Eye (tissue), 1 donor: ENCODE data around the gene FBLN5.

Experiments
- DNase-seq: peaks from one replicate; pipeline ENCODE4 v3.0.0-alpha.2; 2015

FBLN5 gene

DNA sequence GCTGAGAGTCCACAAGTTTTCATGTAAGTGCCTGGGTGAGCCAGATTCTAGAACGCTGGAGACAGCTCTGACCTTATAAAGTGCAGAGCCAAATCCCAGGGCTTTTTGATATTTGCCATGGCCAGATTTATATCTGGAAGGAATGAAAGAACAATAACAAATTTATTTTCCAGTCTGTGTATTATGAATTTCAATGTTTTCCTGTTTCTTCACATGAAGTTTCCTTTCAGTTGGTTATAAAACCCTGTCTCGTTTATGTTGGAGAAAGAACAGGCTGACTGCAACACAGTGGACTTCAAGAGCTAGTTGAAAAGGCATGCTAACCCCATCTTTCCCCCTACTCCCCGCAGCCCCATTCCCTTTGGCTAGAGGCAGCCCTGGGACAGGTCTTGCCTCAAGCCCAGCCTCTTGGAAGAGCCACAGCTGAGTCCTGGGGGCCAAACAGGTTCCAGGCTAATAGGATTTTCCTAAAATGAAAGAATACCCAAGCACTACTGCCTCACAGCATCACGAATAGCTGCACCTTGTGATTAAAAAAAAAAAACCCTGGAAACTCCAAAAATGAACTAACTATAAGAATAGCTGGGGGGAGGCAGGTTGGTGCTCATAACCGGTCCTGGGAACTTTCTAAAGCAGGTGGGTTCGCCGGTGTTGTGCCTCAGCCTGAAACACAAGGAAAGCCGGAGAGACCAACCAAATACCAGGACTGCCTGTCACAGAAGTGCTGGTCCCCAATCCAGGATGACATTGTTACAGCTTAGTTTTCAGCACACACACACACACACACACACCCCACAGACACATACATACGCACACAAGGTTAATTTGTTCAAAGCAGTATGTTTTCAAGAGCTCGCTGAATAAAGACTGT lies 1.5 kb downstream of the FBLN5 start:
- DNase-seq: peak; percentile 11

DNA sequence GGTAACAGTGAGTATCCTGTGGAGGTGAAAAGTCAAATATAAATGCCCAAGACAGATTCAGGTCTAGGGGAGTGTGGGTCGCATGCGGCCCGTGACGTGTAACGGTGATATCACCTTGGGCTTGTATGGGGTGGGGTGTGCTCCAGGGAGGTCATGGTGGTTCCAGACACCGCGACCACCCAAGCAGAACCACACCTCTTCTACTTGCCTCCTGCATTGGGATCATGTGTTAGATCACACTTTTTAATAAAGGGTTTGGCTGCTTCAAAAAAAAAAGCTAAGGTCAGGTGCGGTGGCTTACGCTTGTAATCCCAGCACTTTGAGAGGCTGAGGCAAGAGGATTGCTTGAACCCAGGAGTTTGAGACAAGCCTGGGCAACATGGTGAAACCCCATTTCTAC lies 4.5 kb downstream of the FBLN5 start:
- DNase-seq: no peak

DNA sequence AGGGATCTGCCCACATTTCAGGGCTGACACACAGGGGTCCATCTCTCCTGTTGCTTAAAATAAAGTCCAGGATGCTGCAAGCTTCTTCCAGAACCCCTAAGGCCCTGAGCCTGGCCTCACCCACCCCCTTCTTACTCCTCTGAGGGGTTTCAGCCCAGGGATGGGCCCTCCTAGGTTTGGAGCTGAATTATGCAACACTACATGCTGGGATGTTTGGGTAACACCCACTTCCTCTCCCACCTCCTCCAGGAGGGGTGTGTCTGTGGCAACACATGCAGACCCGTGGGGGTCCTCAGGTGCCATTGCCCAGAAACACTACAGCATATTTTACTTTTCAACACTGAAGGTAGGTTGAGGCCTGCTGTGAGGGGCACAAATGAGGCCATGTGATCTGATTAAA lies 5.4 kb downstream of the FBLN5 start:
- no peak for DNase-seq

GRCh38 chr14:91940209-91940608 lies 7.3 kb downstream of the FBLN5 start:
- no peak for DNase-seq

- no peak for DNase-seq
These were observed 11.9 kb downstream of the FBLN5 start for GRCh38 chr14:91935586-91935985.

DNA sequence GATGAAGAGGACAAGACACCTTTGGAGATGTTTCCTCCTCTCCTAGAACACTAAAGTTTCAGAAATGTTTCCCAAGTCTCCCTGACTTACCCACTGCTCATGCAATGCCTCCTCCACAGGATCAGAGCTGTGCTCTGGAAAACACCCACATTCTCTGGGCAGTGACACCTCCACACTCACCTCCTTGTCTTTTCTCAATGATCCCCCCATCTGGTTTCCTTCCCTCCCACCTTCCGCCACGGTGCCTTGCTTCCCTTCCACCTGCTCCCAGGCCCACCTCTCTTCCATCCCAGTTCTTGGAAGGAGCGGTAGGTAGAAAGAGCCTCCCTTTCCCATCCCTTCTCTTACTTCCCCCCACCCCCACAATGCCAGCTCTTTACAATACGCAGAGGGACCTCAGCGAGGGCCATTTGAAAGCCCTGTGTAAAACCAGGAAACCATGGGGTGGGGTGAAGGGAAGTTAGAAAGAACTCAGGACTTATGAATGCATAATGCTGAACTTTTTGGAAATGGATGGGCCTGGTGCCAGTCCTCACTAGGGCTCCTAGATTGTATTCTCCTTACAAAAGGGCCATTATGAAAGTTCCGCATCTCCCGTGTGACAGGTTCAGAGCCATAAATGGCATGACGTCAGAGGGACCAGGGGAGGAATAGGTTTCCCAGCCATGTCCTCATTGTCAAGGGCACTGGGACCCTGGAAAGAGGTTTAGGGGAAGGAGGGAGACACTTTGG lies 12.8 kb downstream of the FBLN5 start:
- DNase-seq: no peak

DNA sequence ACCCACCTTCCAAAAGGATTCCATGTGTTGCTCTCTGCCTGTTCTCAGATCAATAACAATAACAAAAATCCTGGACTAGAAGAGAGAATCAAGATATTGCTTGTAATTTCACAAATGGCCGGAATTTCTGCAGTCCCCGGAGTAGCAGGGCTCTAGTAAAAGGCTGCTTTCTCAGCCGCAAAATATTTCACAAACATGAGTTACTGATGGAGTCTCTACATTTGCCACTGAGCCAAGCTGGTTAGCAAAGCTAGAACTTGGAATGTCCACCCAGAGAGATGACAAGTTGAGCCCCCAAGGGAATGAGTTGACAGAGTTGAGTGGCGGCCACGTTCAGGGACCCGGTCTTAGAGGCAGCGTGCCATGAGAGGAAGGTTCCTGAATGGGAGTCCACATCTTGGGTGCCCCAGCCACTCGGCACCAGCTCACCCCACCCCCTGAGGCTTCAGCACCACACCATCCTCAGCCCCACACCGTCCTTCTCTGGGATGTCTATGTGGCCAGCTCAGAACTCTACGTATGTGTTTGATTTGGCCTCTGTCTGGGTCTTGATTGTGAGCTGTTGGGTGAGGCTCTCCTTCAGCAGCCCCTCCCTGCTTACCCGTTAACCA lies 15.9 kb downstream of the FBLN5 start:
- DNase-seq: no peak

GRCh38 chr14:91929700-91930099 lies 17.8 kb downstream of the FBLN5 start:
- DNase-seq: no peak

GRCh38 chr14:91927800-91928199 lies 19.7 kb downstream of the FBLN5 start:
- no peak for DNase-seq

GRCh38 chr14:91927191-91927590 lies 20.3 kb downstream of the FBLN5 start:
- no peak for DNase-seq

DNA sequence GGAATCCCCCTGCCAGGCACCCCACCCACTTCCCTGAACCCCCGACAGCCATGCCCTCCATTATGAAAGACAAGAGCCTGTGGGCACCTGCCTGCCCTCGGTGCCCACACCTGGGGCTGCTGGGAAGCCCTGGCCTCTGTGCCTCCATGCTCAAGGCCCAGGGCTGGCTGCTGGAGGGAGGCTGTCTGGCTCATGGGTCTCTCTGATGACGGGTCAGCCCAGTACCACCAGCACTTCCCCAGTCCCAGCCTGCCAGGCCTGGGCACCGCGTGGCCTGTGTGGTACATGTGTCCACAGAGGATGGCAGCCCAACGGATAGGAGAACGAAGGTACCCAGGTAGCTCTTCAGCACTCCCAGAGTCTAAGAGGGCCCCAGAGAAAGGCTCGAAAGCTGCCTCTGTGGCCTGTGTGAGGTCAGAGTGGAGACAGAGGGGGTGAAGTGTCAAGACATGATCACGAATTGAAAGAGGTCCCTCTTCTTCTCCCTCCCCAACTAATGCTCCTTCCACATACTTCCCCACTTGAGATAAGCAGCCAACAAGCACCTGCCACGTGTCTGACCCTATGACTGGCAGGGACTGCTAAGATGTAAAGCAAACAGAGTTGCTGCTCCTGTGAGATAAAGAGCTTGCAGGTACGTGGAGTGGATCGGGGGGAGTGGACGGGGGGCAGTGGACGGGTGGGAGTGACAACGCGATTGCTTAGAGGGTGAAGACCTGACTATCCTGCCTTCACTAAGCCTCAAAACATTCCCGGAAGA lies 21.2 kb downstream of the FBLN5 start:
- DNase-seq: no peak

DNA sequence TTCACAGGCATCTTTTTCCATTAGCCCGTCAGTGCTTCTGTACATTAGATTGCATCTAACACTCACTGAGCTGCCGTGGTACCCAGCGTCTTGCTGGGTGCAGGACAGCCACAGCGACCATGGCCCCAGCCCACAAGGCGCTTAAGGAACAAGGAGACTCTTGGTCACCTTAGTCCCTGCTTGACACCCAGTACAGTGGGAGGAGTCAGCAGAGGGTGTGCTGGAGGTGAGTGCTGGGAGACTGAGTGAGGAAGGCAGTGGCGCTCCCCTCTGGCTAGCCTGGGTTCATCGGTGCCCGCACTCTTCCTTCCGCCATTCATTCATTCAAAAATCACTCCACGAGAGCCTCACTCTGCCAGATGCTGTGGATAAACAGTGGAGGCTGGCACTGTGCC lies 21.8 kb downstream of the FBLN5 start:
- DNase-seq: no peak

DNA sequence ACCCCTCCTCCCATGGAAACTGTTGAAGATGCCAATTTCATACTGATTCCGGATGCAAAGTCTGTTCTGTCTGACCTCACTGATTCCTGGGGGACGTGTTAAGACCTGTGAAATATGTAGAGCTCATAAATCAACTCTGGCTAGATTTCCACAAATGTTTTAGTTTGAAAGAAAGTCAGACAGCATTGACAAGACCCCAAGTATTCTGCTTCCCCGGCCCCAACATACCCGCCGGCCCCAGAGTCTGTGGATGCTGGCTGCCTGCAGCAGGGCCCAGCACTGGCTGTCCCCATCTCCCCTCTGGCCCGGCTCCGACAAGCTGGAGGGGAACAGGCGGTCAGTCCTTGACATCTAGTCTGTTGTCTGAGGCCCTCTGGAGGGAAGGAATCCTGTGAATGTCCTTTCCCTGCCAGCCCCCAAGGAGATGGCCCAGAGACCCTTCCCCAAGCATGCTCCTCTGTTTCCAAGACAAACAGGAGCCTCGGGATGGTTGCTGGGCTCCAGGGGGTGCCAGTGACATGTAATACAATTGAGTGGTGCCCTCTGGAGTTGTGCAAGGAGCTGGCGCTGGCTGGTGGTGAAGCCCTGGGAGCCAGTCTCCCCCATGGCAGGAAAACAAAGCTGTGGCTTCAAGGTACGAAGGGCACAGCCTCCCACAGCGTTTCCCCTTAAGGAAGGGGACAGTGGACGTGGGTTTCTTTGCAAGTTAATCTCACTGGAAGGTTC lies 22.3 kb downstream of the FBLN5 start:
- DNase-seq: peak; percentile 71

GRCh38 chr14:91920526-91920925 lies 27.0 kb downstream of the FBLN5 start:
- DNase-seq: no peak

- DNase-seq: no peak
These were observed 27.7 kb downstream of the FBLN5 start for GRCh38 chr14:91919814-91920213.

DNA sequence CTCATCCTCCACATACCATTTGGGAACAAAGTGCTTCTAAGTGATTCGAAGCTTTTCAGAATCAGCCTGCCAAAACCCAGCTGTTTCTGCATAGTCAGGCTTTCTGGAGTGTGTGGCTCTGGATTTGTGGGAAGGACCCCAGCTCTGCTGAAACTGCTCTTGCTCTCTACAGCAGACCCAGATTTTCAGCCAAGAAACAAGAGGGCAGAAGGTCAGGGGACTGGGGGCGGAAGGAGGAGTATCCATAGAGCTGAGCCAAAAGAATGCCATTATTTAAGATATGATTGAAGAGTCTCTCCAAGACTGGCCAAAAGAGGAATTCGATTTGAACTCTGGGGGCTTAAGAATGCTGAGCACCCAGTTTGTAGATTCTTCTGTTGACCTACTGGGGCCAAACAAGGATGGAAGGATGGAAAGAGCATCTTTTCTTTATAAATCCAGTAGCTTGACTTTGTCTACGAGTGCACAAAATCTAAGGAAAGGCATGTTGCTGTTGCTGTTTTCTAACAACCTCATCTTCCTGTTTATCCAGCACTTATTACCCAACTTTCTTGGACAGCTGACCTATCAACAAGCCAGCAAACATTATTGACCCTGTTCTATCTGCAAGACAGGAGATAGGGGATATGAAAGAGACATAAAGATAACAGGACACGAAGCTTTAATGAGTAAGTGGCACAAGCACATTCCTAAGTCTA lies 29.2 kb downstream of the FBLN5 start:
- DNase-seq: no peak

- no peak for DNase-seq
These were observed 35.5 kb downstream of the FBLN5 start for GRCh38 chr14:91912035-91912434.

DNA sequence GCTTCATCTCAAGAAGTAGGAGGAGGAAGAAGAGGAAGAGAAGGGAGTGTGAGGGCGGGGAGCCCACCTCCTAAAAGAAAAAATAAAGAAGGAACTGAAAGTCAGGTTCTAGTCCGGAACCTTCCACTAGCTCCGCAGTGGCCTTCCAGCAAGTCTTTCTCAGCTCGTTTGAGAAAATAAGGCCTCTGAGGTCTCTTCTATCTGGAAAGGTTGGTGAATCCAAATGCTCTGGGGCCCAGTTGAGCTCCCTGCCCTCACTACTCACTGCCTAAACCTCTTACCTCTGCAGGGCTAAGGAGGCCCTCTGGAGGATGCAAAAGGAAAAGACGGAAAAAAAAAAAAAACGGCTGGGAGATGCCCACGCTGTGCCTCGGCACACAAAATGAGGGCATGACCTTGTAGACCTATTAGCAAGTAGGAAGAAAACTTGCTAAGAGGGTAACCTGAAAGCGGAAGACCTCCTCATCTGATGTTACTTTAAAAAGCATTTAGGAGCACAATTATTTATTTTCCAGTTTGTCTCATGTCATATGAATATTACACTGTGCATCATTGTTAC lies 35.9 kb downstream of the FBLN5 start:
- DNase-seq: peak; percentile 35

DNA sequence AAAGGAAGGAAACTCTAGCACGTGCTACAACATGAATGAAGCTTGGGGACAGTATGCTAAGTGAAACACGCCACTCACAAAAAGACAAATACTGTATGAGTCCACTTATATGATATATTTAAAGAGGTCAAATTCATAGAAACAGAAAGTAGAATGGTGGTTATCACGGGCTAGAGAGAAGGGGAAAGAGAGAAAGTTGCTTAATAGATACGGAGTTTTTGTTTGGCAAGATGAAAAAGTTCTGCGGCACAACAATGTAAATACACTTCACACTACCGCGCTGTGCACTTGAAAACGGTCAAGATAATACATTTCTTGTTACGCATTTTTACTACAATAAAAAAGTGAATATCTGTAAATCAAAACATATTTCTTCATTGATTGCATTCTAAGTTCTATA lies 37.3 kb downstream of the FBLN5 start:
- no peak for DNase-seq

DNA sequence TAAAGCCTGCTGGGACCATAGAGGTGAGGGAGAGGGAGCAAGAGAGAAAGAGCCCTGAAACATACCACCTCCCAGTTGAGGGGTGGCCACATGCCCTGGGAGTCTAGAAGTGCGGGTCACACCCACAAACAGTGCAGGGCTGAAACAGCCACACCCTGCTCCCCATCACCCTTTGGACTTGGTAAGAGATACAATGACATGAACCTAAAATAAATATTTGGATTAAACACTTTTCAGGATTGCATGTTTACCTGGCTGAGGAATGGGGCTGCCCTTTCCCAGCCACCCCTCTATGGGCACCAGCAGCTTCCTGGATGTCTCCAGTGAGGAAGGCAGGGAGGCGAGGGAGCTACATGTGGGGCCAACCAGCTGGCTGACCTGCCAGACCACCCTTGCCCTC lies 41.1 kb downstream of the FBLN5 start:
- no peak for DNase-seq

GRCh38 chr14:91904956-91905645 lies 42.4 kb downstream of the FBLN5 start:
- no peak for DNase-seq
